HG03135 (cell line): ENCODE results near the gene NATD1.
"Not testable (repeated sequence)": the region's sequence is repeated elsewhere in the genome, so short reads cannot be mapped to it uniquely, and the experiment has no call there.

Experiments used
- ATAC-seq: cut with Tn5 transposase; IDR thresholded peaks from one replicate; pipeline ENCODE4 v1.9.1; 2021; ENCODE audit warnings: mild to moderate bottlenecking, moderate library complexity; ENCODE audit not compliant: unreplicated experiment

Gene NATD1

GRCh38 chr17:21196126-21196525 is 57.1 kb downstream of the NATD1 start:
- no peak for ATAC-seq

DNA sequence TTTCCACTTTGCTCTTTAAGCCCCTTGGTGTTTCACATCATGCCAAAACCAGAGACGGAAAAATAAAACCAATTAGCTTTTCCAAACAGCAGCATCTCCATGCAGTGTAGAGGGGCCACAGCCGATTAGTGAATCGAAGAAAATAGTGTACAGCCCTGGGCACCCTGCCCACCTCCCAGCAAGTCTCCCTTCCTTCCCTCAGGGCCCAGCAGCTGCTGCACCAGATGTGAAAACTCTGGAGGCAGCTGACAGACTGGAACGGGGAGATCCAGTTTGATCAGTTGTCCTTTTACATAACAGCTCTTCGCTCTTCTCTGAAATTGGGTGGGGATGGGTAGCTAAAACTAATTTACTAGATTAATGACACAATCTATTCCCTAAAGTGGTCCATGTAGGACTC is 58.5 kb downstream of the NATD1 start:
- ATAC-seq, result no peak

- ATAC-seq, result no peak
Observed at GRCh38 chr17:21194226-21194625, 59.0 kb downstream of the NATD1 start.

DNA sequence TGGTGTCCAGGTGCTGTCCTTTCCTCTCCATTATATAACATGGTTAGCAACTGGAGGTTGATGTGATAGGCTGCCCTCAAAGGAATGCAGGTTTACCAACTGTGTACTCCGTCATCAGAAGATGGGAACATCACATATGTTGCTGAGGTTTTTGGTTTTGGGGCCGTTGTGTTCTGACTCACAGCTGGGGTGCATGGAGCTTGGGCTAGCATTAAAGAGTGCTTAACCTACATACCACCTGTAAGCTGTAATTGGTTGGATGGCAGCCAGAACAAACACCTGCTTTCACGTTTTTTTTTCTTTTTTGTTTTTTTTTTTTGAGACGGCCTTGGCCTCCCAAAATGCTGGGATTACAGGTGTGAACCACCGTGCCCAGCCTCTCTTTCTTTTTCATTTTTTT is 60.2 kb downstream of the NATD1 start:
- no peak for ATAC-seq

DNA sequence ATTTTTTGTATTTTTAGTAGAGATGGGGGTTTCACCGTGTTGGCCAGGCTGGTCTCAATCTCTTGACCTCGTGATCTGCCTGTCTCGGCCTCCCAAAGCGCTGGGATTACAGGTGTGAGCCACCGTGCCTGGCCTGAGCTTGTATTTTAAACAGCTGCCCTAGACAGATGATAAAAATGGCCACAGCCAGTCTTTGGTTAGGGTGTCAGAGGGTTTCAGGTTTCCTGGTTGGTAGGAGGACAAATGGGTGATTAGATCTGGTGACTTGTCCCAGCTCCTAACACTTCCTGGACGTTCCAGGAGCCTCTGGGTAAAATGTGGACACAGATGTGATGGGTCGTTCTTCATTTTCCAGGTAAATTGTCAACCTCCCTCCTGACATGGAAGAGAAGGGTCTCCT is 60.8 kb downstream of the NATD1 start:
- ATAC-seq, result not testable (repeated sequence)

- ATAC-seq, result no peak
Observed at GRCh38 chr17:21191698-21192097, 61.5 kb downstream of the NATD1 start.

GRCh38 chr17:21190078-21190477 is 63.1 kb downstream of the NATD1 start:
- ATAC-seq, result no peak

GRCh38 chr17:21189361-21189760 is 63.8 kb downstream of the NATD1 start:
- ATAC-seq, result no peak
